ENCODE measurements around the gene OR10G3.
"Not testable (repeated sequence)": the region's sequence is repeated elsewhere in the genome, so short reads cannot be mapped to it uniquely, and the experiment has no call there.

GRCh38 chr14:21602181-21602580 lies 22.3 kb upstream of the OR10G3 start:
- TF ChIP-seq CTCF (conservative IDR thresholded peaks at IDR 0.05; ENCODE audit: low read length); EZH2phosphoT487 (IDR thresholded peaks at IDR 0.05; ENCODE audit: borderline replicate concordance): not testable (repeated sequence)

Data from Loucy (cell line).